ENCODE data around the gene SELENBP1. TPM values are rescaled to one million over a fixed set of nuclear protein-coding genes. Genes with fewer than 3 reads are reported as not detected.

SELENBP1 gene
- total and polyA plus RNA-seq, 9 of the 15 experiments (the other 6 are each of a cell fraction or from before 2014, with no cell fraction given) = 25.8 to 81.2 (median 47.1) TPM

- H3K9me1 ChIP-seq (ENCODE audit: control insufficient read depth, insufficient read depth, low read length) = no peaks in the 10 kb centered on the region
- H4K20me1 ChIP-seq (replicated peaks; ENCODE audit: control insufficient read depth, insufficient read depth, low read length) = no peaks in the 10 kb centered on the region
- H3K4me2 ChIP-seq (ENCODE audit: insufficient read depth, low read length) = peak within 1 kb of the TSS; percentile 95
- intact Hi-C loops (cut with micrococcal nuclease) (loop anchor here (1.0 to 10.0 kb wide), 4 partner anchors 25 to 388 kb away; partner anchors contain the start of genes PSMB4, SELENBP1 and ZNF687), in situ Hi-C loops (cut with MboI) (no loop called here)
- peak within 1 kb of the TSS; percentile 54 for H3K4me3 ChIP-seq
- ChIA-PET CTCF (ENCODE audit: low intra/inter-chr PET ratio) (no interaction called here), POLR2A (interaction anchor here (1.1 kb wide), 2 partner anchors 20 to 34 kb away, joined by 3 read pairs; partner anchors contain the start of gene PI4KB)
- BruUV-seq (replicated peaks) = no TSS peak
- H3K79me2 ChIP-seq (ENCODE audit: control insufficient read depth, insufficient read depth, low read length) = peaks cover 10% of the 10 kb centered on the region
- peak; percentile 99 for FAIRE-seq
- no peaks in the 10 kb centered on the region for H3K27me3 ChIP-seq (ENCODE audit: control insufficient read depth in 2 of 2, insufficient read depth in 2 of 2, low read length in 2 of 2)
- peak; percentile 96 to 97 (median 97) for DNase-seq (ENCODE audit: extremely low read depth in 1 of 4, low spot score in 3 of 4)
- peaks cover 0 to 13% of the 10 kb centered on the region in 2 experiments; a peak in 3 of 5 replicates for H3K4me1 ChIP-seq (replicated peaks in 1 of 2; ENCODE audit: control insufficient read depth in 2 of 2, insufficient read depth in 2 of 2, low read length in 2 of 2)
- no peaks in the 10 kb centered on the region for H3K9me3 ChIP-seq (replicated peaks; ENCODE audit: control insufficient read depth, insufficient read depth, low read depth, low read length)
- peak within 1 kb of the TSS; percentile 95 for H3K27ac ChIP-seq (ENCODE audit: extremely low read depth, low read depth, low read length)
- ATAC-seq = peak; percentile 99
- WGBS (ENCODE audit: insufficient coverage, low coverage, missing lambda C conversion rate) = 0% methylated on average over 31 of the region's 38 CpGs
- H3K36me3 ChIP-seq (ENCODE audit: control insufficient read depth, insufficient read depth, low read length) = peaks cover 33% of the 10 kb centered on the region; the same call in 2 of the 3 replicates
- H3K9ac ChIP-seq (ENCODE audit: insufficient read depth in 1 of 2, low read depth in 2 of 2, low read length in 2 of 2) = peak within 1 kb of the TSS; percentile 81 to 83
- H2AFZ ChIP-seq (ENCODE audit: low read depth, low read length) = peak within 1 kb of the TSS; percentile 98
- no peak for TF ChIP-seq EHMT2 (IDR thresholded peaks at IDR 0.05)
- TF ChIP-seq CLOCK (CRISPR knock-in tag; IDR thresholded peaks at IDR 0.05; ENCODE audit: borderline replicate concordance) = no peak
- peak; percentile 92 for TF ChIP-seq L3MBTL2 (IDR thresholded peaks at IDR 0.05)
- no peak for TF ChIP-seq PHTF2 (CRISPR knock-in tag; IDR thresholded peaks at IDR 0.05)
- TF ChIP-seq FOXK2 (conservative IDR thresholded peaks at IDR 0.05 in 1 of 2, IDR thresholded peaks at IDR 0.05 in 1 of 2; ENCODE audit: low read depth in 2 of 2) = peak; percentile 61 to 85
- TF ChIP-seq POLR2B (IDR thresholded peaks at IDR 0.05; ENCODE audit: low read depth, partially characterized antibody) = no peak
- peak in 1 of 2 experiments; percentile 84; a peak in 2 of 4 replicates for TF ChIP-seq HDAC1 (IDR thresholded peaks at IDR 0.05)
- peak; percentile 82 for TF ChIP-seq POLR2G (IDR thresholded peaks at IDR 0.05; ENCODE audit: low read depth, low read length)
- no peak for TF ChIP-seq ID3 (CRISPR knock-in tag; IDR thresholded peaks at IDR 0.05)
- TF ChIP-seq ID3 (tag; IDR thresholded peaks at IDR 0.05) = no peak
- TF ChIP-seq ZNF354B (CRISPR knock-in tag; IDR thresholded peaks at IDR 0.05) = no peak
- TF ChIP-seq GTF3C2 (IDR thresholded peaks at IDR 0.05; ENCODE audit: borderline replicate concordance, extremely low read depth, insufficient read length) = no peak
- TF ChIP-seq TARDBP (IDR thresholded peaks at IDR 0.05) = no peak
- TF ChIP-seq SRF (CRISPR knock-in tag; IDR thresholded peaks at IDR 0.05) = no peak
- no peak for TF ChIP-seq TAF15 (IDR thresholded peaks at IDR 0.05; ENCODE audit: low read depth, low read length)
- no peak for TF ChIP-seq SRSF1 (IDR thresholded peaks at IDR 0.05; ENCODE audit: low read depth, low read length)
Measured at GRCh38 chr1:151346769-151347522, 25.6 kb downstream of the SELENBP1 start, which contains the start of gene RFX5. Gene RFX5, minus strand, starts transcription at chr1:151347252. Its CDS starts 932 bp downstream, at chr1:151346320.
